Esophagus squamous epithelium (tissue), 4 donors: ENCODE measurements around the gene KCTD7.

Experiments
- CTCF ChIP-seq, 6 experiments: fragments of 450-650 bp in 4 of 6; fragments of 200-600 bp in 2 of 6; sonication (generic) in 2 of 6; IDR thresholded peaks; one replicate each; pipeline ENCODE4 v1.5.1; 2016 to 2019; ENCODE audit warnings: antibody characterized with exemption in 6 of 6, mild to moderate bottlenecking in 4 of 6, moderate library complexity in 4 of 6
- POLR2A ChIP-seq, 4 donors: fragments of 450-650 bp; IDR thresholded peaks; one replicate each; pipeline ENCODE4 v1.6.1; 2017; ENCODE audit warnings: antibody characterized with exemption in 4 of 4, mild to moderate bottlenecking in 4 of 4, moderate library complexity in 3 of 4

GRCh38 chr7:66679633-66680244 lies 51.1 kb downstream of the KCTD7 start:
- no peak for TF ChIP-seq CTCF (IDR thresholded peaks at IDR 0.05)
- TF ChIP-seq POLR2A (IDR thresholded peaks at IDR 0.05) = no peak
